ENCODE measurements around the gene MYO9B.
A peak's percentile ranks its signal among the peaks of the same experiment; 100 is the strongest.

DNA sequence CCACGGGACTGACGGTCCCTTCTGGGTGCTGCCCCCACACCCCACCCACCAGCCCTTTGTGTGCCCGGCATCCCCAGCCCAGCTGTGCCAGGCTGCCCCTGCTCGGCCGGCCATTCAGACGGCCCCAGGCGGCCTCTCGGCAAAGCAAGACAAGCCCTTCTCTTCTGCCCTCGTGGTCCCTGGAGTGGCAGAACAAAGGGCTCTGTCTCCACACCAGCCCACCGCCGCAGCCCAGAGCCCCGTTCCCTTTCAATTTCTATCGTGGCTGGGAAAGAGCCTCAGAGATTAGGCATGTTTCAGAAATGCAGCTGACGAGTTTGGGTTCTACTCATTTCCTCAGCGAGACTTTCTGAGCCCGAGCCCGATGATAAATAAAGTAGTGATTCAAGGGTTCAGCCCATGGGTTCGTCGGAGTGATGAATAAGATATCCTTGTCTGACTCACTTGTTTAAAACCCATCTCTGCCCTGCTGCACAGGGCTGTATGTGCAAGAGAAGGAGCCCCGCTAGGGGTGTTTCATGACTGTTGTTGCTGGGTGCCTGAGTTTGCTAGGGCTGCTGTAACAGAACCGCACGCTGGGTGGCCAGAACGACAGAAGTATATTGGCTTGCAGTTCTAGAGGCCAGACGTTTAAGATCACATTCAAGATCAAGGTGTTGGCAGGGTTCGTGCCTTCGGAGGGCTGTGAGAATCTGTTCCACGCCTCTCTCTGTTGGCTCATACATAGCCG, 4.3 kb downstream of the MYO9B start:
- TF ChIP-seq, protein P1, sequence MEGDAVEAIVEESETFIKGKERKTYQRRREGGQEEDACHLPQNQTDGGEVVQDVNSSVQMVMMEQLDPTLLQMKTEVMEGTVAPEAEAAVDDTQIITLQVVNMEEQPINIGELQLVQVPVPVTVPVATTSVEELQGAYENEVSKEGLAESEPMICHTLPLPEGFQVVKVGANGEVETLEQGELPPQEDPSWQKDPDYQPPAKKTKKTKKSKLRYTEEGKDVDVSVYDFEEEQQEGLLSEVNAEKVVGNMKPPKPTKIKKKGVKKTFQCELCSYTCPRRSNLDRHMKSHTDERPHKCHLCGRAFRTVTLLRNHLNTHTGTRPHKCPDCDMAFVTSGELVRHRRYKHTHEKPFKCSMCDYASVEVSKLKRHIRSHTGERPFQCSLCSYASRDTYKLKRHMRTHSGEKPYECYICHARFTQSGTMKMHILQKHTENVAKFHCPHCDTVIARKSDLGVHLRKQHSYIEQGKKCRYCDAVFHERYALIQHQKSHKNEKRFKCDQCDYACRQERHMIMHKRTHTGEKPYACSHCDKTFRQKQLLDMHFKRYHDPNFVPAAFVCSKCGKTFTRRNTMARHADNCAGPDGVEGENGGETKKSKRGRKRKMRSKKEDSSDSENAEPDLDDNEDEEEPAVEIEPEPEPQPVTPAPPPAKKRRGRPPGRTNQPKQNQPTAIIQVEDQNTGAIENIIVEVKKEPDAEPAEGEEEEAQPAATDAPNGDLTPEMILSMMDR (IDR thresholded peaks at IDR 0.05; ENCODE audit: low read depth, low read length, poor library complexity, severe bottlenecking) = peak; percentile 75
- TF ChIP-seq EZH2phosphoT487 (IDR thresholded peaks at IDR 0.05; ENCODE audit: borderline replicate concordance, low read length) = no peak
